Measurements from ENCODE around the gene GUCY2D. TPM values are rescaled to one million over a fixed set of nuclear protein-coding genes. Genes with fewer than 3 reads are reported as not detected.
A peak's percentile ranks its signal among the peaks of the same experiment; 100 is the strongest.

Gene GUCY2D
- total RNA-seq, 2 donors from 2014 or later, result 0.15 to 0.77 TPM

GRCh38 chr17:8005357-8005756, 2.9 kb downstream of the GUCY2D start:
- Mint-ChIP-seq H3K4me1 (peaks cover 6% of the 10 kb centered on the region), H3K36me3 (ENCODE audit: low read depth) (no peaks in the 10 kb centered on the region), H3K9me3 (no peaks in the 10 kb centered on the region), H3K27me3 (peaks cover 32% of the 10 kb centered on the region), H3K27ac (no peak overlapping the region), H3K4me3 (no peak overlapping the region)
- ATAC-seq (replicated peaks), result no peak

GRCh38 chr17:8005967-8006730, 3.7 kb downstream of the GUCY2D start:
- no peaks in the 10 kb centered on the region for H3K9me3 Mint-ChIP-seq
- H3K4me1 Mint-ChIP-seq, result peaks cover 6% of the 10 kb centered on the region
- ATAC-seq (replicated peaks), result peak; percentile 49

GRCh38 chr17:8006836-8007680, 4.6 kb downstream of the GUCY2D start:
- no peaks in the 10 kb centered on the region for H3K9me3 Mint-ChIP-seq
- H3K4me3 Mint-ChIP-seq, result no peak overlapping the region
- H3K27me3 Mint-ChIP-seq, result peaks cover 21% of the 10 kb centered on the region
- H3K4me1 Mint-ChIP-seq, result peaks cover 2% of the 10 kb centered on the region
- no peak overlapping the region for H3K27ac Mint-ChIP-seq
- H3K36me3 Mint-ChIP-seq (ENCODE audit: low read depth), result no peaks in the 10 kb centered on the region
- ATAC-seq (replicated peaks), result no peak

More at GRCh38 chr17:8005967-8006730, 3.7 kb downstream of the GUCY2D start:
- no peak overlapping the region for H3K4me3 Mint-ChIP-seq
- no peaks in the 10 kb centered on the region for H3K36me3 Mint-ChIP-seq (ENCODE audit: low read depth)
- peaks cover 27% of the 10 kb centered on the region for H3K27me3 Mint-ChIP-seq
- H3K27ac Mint-ChIP-seq, result no peak overlapping the region

GRCh38 chr17:8007836-8008235, 5.4 kb downstream of the GUCY2D start:
- H3K27ac Mint-ChIP-seq, result no peak overlapping the region
- H3K4me3 Mint-ChIP-seq, result no peak overlapping the region
- H3K36me3 Mint-ChIP-seq (ENCODE audit: low read depth), result no peaks in the 10 kb centered on the region
- no peaks in the 10 kb centered on the region for H3K9me3 Mint-ChIP-seq
- peaks cover 17% of the 10 kb centered on the region for H3K27me3 Mint-ChIP-seq
- no peak for ATAC-seq (replicated peaks)
- no peaks in the 10 kb centered on the region for H3K4me1 Mint-ChIP-seq

- no peak for ATAC-seq (replicated peaks)
- Mint-ChIP-seq H3K9me3 (no peaks in the 10 kb centered on the region), H3K36me3 (ENCODE audit: low read depth) (no peaks in the 10 kb centered on the region), H3K27ac (no peak overlapping the region), H3K4me3 (no peak overlapping the region), H3K4me1 (peaks cover 5% of the 10 kb centered on the region), H3K27me3 (peaks cover 4% of the 10 kb centered on the region)
These were observed 9.7 kb downstream of the GUCY2D start for GRCh38 chr17:8012045-8012580.

- no peaks in the 10 kb centered on the region for H3K9me3 Mint-ChIP-seq
- ATAC-seq (replicated peaks), result no peak
- H3K4me1 Mint-ChIP-seq, result peaks cover 5% of the 10 kb centered on the region
These were observed 10.7 kb downstream of the GUCY2D start for GRCh38 chr17:8012996-8013640.

DNA sequence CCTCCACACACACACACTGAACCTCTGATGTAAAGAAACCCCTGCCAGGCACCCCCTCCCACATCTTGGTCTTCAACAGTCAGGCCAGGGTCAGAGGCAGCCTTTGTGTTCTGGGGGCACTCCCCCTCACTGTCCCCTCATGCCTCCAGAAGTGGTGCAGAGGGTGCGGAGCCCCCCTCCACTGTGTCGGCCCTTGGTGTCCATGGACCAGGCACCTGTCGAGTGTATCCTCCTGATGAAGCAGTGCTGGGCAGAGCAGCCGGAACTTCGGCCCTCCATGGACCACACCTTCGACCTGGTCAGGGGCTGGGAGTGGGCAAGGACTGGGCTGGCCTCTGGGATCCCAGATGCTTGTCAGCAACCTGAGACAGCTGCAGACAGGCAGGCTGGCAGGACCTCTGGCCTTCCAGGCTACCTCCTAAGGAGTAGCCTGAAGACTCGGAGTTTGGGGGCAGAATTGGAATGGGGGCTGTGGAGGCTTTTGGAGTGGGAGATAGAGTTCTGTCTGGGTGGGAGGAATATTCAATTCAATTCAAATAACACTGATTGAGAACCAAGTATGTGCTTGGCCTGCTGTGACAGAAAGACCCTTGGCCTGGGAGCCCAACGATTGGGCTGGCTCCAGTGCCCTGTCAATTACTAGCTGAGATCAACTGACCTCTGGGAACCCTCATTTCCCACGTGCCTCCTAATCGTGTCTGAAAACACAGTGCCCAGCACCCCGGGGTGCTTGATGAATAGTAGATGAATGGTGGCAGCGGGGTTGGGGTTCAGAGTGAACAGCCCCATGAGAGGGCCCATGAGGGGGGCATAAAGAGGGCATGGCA, 11.5 kb downstream of the GUCY2D start:
- Mint-ChIP-seq H3K36me3 (ENCODE audit: low read depth) (no peaks in the 10 kb centered on the region), H3K9me3 (no peaks in the 10 kb centered on the region), H3K4me1 (peaks cover 5% of the 10 kb centered on the region), H3K27me3 (peaks cover 4% of the 10 kb centered on the region), H3K27ac (no peak overlapping the region), H3K4me3 (no peak overlapping the region)
- no peak for ATAC-seq (replicated peaks)

More at GRCh38 chr17:8012996-8013640, 10.7 kb downstream of the GUCY2D start:
- H3K4me3 Mint-ChIP-seq, result no peak overlapping the region
- no peaks in the 10 kb centered on the region for H3K36me3 Mint-ChIP-seq (ENCODE audit: low read depth)
- peaks cover 4% of the 10 kb centered on the region for H3K27me3 Mint-ChIP-seq
- H3K27ac Mint-ChIP-seq, result no peak overlapping the region

GRCh38 chr17:8014558-8014850, 12.1 kb downstream of the GUCY2D start:
- Mint-ChIP-seq H3K4me3 (peak overlapping the region; percentile 23), H3K27me3 (peaks cover 6% of the 10 kb centered on the region), H3K36me3 (ENCODE audit: low read depth) (no peaks in the 10 kb centered on the region), H3K4me1 (peaks cover 5% of the 10 kb centered on the region), H3K27ac (no peak overlapping the region), H3K9me3 (no peaks in the 10 kb centered on the region)
- ATAC-seq (replicated peaks), result no peak

DNA sequence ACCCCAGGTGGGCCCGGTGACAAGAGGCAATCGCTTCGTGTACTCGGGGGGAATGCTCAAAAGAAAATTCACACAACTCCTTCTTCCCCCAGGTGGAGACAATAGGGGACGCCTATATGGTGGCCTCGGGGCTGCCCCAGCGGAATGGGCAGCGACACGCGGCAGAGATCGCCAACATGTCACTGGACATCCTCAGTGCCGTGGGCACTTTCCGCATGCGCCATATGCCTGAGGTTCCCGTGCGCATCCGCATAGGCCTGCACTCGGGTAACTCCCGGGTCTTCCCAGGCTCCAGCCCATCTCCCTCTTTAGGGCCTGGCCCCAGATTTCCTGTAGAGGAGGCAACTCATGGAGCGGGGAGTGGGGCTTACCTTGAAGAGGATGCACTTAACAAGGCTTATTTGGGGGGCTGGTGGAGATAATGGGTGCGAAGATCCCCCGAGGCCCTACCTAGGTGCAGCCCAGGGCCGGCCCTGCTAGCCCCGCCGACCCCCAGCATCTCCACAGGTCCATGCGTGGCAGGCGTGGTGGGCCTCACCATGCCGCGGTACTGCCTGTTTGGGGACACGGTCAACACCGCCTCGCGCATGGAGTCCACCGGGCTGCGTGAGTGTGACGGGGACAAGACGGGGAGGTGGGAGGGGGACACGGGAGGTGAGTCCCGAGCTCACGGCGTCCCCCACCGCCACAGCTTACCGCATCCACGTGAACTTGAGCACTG, 13.0 kb downstream of the GUCY2D start:
- Mint-ChIP-seq H3K36me3 (ENCODE audit: low read depth) (no peaks in the 10 kb centered on the region), H3K9me3 (no peaks in the 10 kb centered on the region), H3K27me3 (peaks cover 11% of the 10 kb centered on the region), H3K4me3 (peak overlapping the region; percentile 74), H3K27ac (no peak overlapping the region), H3K4me1 (peaks cover 5% of the 10 kb centered on the region)
- ATAC-seq (replicated peaks), result no peak

- H3K36me3 Mint-ChIP-seq (ENCODE audit: low read depth), result no peaks in the 10 kb centered on the region
- peak overlapping the region; percentile 33 for H3K27ac Mint-ChIP-seq
- peak overlapping the region; percentile 74 for H3K4me3 Mint-ChIP-seq
- peak; percentile 70 for ATAC-seq (replicated peaks)
- peaks cover 14% of the 10 kb centered on the region for H3K27me3 Mint-ChIP-seq
- H3K4me1 Mint-ChIP-seq, result peaks cover 5% of the 10 kb centered on the region
- no peaks in the 10 kb centered on the region for H3K9me3 Mint-ChIP-seq
These were observed 13.7 kb downstream of the GUCY2D start for GRCh38 chr17:8015957-8016631.

DNA sequence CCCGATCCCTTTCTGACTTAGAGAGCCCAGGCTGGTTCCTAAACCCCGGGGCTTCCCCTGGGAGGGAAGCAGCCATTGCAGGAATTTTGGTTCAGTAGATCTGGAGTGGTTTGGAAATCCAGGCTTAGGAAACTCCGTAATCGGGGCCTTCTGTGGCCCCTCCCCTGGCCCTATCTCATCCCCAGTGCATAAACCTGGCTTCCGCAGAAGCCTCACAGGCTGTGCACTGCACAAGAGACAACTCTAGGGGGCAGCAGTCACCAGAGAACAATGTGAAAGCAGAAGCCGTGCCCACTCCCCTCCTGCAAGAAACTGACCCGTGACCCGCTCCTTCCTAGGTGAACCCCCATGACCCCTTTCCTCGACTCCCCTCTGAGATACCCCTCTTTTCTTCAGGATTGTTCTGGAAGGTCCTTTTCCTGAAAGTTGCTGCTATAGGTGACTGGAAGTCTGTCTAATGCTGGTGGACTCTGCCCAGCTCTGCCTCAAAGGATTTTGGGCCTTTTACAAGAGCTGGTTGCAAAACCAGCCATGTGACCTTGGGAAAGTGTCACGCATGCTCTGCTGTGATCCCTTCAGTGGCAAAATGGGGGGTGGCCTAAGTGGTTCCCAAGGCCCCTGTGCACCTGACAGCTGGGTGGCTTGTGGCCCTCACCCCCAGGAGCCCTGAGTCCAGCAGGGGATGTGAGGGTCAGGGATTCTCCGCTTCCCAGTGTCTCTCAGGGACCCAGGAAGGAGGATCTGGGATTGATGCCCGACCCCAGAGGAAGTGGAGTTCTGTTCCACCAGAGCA, 14.4 kb downstream of the GUCY2D start:
- Mint-ChIP-seq H3K9me3 (no peaks in the 10 kb centered on the region), H3K4me1 (peaks cover 5% of the 10 kb centered on the region), H3K27ac (peak overlapping the region; percentile 33), H3K4me3 (peak overlapping the region; percentile 74), H3K27me3 (peaks cover 17% of the 10 kb centered on the region), H3K36me3 (ENCODE audit: low read depth) (no peaks in the 10 kb centered on the region)
- ATAC-seq (replicated peaks), result peak; percentile 79

- ATAC-seq (replicated peaks), result no peak
- no peak overlapping the region for H3K27ac Mint-ChIP-seq
- no peaks in the 10 kb centered on the region for H3K36me3 Mint-ChIP-seq (ENCODE audit: low read depth)
- H3K27me3 Mint-ChIP-seq, result peaks cover 22% of the 10 kb centered on the region
- H3K4me3 Mint-ChIP-seq, result no peak overlapping the region
- peaks cover 5% of the 10 kb centered on the region for H3K4me1 Mint-ChIP-seq
- no peaks in the 10 kb centered on the region for H3K9me3 Mint-ChIP-seq
These were observed 16.0 kb downstream of the GUCY2D start for GRCh38 chr17:8018436-8018835.
